ENCODE measurements around the gene EBF4. TPM values are rescaled to one million over a fixed set of nuclear protein-coding genes. Genes with fewer than 3 reads are reported as not detected.
A peak's percentile ranks its signal among the peaks of the same experiment; 100 is the strongest.

Gene EBF4
- total and polyA plus RNA-seq, 2 of the 8 experiments (the other 6 are each of a cell fraction or from before 2014, with no cell fraction given): 1.2 to 2.9 TPM

DNA sequence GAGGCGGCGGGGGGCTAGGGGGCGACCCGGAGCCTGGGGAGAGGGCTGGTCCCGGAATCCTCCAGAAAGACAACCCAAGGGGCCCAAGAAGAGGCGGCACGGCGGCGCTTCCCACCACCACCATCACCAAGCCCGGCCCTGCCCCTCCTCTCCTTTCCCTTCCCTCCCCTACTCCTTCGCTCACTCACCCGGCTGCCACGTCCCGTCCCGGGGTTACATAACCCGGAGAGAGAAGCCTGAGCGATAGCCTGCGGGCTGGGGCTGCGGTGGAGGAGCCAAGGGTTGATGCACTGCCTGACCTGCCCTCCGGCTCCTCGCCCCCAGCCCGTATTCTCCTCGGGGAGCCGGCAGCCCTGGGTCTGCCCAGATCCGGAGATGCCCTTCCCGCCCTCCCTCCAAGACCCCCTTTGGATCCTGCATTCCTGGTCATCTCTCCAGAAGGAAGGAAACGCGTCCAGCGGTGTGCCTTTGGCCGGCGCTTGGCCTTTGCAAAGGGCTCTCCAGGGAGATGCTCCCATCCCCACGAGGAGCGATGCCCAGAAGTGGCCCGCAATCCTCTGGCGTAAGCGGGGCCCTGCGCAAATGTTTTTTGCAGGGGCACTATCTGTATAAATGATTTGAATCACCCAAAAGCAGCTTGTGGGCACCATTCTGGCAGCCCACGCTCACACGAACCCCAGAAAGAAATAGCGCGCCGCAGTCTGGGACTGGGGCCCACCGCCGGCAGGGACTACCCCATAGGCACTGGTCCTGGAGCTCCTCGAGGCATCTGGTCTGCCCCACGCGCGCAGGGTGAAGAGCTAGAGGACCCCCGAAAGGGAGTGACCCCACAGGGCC lies 112.5 kb downstream of the EBF4 start:
- Histone ChIP-seq H3K23ac (ENCODE audit: insufficient read length) (no peak overlapping the region), H2BK12ac (ENCODE audit: low read depth, low read length) (no peak overlapping the region)
- POLR2A ChIA-PET (ENCODE audit: partially characterized antibody): interaction anchor here (1.9 kb wide), 1 partner anchor 149 kb away, joined by 6 read pairs; no protein-coding TSS in a partner anchor
- TF ChIP-seq KDM1A (IDR thresholded peaks at IDR 0.05; ENCODE audit: borderline replicate concordance, low read length): no peak
- TF ChIP-seq KDM4A (IDR thresholded peaks at IDR 0.05; ENCODE audit: low read depth, low read length, severe bottlenecking): peak; percentile 27
- no peak for TF ChIP-seq TEAD4 (IDR thresholded peaks at IDR 0.05; ENCODE audit: low read depth, low read length)
- TF ChIP-seq, protein P1, sequence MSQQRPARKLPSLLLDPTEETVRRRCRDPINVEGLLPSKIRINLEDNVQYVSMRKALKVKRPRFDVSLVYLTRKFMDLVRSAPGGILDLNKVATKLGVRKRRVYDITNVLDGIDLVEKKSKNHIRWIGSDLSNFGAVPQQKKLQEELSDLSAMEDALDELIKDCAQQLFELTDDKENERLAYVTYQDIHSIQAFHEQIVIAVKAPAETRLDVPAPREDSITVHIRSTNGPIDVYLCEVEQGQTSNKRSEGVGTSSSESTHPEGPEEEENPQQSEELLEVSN (IDR thresholded peaks at IDR 0.05): peak; percentile 19; the same call in 1 of the 2 replicates
- peak; percentile 89 for TF ChIP-seq EZH2 (IDR thresholded peaks at IDR 0.05; ENCODE audit: low read depth, low read length, severe bottlenecking)
- TF ChIP-seq SIRT6 (IDR thresholded peaks at IDR 0.05; ENCODE audit: low read length): no peak
- TF ChIP-seq CHD2 (IDR thresholded peaks at IDR 0.05; ENCODE audit: low read length): no peak
- no peak for TF ChIP-seq TBP (IDR thresholded peaks at IDR 0.05; ENCODE audit: low read depth, low read length)
- peak; percentile 84 for TF ChIP-seq SUZ12 (IDR thresholded peaks at IDR 0.05; ENCODE audit: low read length)
- peak; percentile 35 for TF ChIP-seq RNF2 (IDR thresholded peaks at IDR 0.05; ENCODE audit: borderline replicate concordance, low read depth, low read length, missing control alignments, poor library complexity, severe bottlenecking)

More for the DNA sequence above, 112.5 kb downstream of the EBF4 start:
- Histone ChIP-seq H3K4me3 (ENCODE audit: extremely low read depth in 1 of 4, insufficient read depth in 2 of 4, low read depth in 3 of 4, low read length in 4 of 4) (peak overlapping the region; percentile 19 to 52 (median 24); a peak in 5 of 8 replicates), H2BK120ac (replicated peaks; ENCODE audit: low read depth, low read length) (no peak overlapping the region), H3K36me3 (ENCODE audit: control insufficient read depth in 2 of 4, insufficient read depth in 4 of 4, low read length in 3 of 4) (no peaks in the 10 kb centered on the region), H3K9me3 (ENCODE audit: insufficient read depth in 2 of 2, low read depth in 1 of 2, low read length in 1 of 2) (no peaks in the 10 kb centered on the region), H4K5ac (ENCODE audit: insufficient read length, low read depth, low read length) (no peak overlapping the region), H2AK5ac (ENCODE audit: low read depth, low read length) (no peak overlapping the region), H2AFZ (ENCODE audit: low read length) (peak overlapping the region; percentile 55; the same call in 1 of the 2 replicates), H3K79me2 (ENCODE audit: control insufficient read depth in 1 of 2, insufficient read depth in 2 of 2, low read length in 2 of 2) (no peaks in the 10 kb centered on the region), H2BK15ac (ENCODE audit: low read length) (no peak overlapping the region), H3K14ac (ENCODE audit: insufficient read length) (no peak overlapping the region), H2BK20ac (ENCODE audit: low read length) (no peak overlapping the region), H3K56ac (replicated peaks; ENCODE audit: insufficient read length, low read depth, low read length) (no peak overlapping the region), H4K91ac (replicated peaks; ENCODE audit: insufficient read length, low read length) (no peak overlapping the region), H3K27me3 (replicated peaks in 1 of 4; ENCODE audit: control insufficient read depth in 3 of 4, extremely low read depth in 1 of 4, insufficient read depth in 3 of 4, low read length in 3 of 4) (peaks cover 41 to 71% (median 65%) of the 10 kb centered on the region in 4 experiments), H3K79me1 (ENCODE audit: low read depth, low read length) (no peaks in the 10 kb centered on the region; the same call in 1 of the 2 replicates), H3K9ac (replicated peaks in 1 of 4; ENCODE audit: extremely low read depth in 1 of 4, low read depth in 3 of 4, low read length in 3 of 4) (no peak overlapping the region), H3K27ac (ENCODE audit: low read depth, low read length) (no peak overlapping the region), H2BK5ac (ENCODE audit: low read depth, low read length) (no peak overlapping the region), H3K4ac (replicated peaks; ENCODE audit: insufficient read length, low read depth, low read length) (no peak overlapping the region), H3K4me1 (replicated peaks in 1 of 4; ENCODE audit: control insufficient read depth in 3 of 4, insufficient read depth in 4 of 4, low read length in 3 of 4) (peaks cover 0 to 19% (median 11%) of the 10 kb centered on the region in 4 experiments; a peak in 6 of 7 replicates), H3K18ac (ENCODE audit: extremely low read depth, low read length) (no peak overlapping the region), H4K20me1 (replicated peaks in 1 of 2; ENCODE audit: control insufficient read depth in 1 of 2, insufficient read depth in 2 of 2, low read length in 2 of 2) (peaks cover 0 to 2% of the 10 kb centered on the region in 2 experiments), H4K8ac (ENCODE audit: extremely low read depth, insufficient read depth, low read length) (no peak overlapping the region; the same call in 1 of the 2 replicates), H3K23me2 (ENCODE audit: low read depth, low read length) (peaks cover 13% of the 10 kb centered on the region), H3K4me2 (ENCODE audit: insufficient read depth in 1 of 2, low read depth in 2 of 2, low read length in 2 of 2) (peak overlapping the region; percentile 78 to 79)
- CTCF ChIA-PET (ENCODE audit: partially characterized antibody): interaction anchor here (0.6 to 2.0 kb wide), 4 partner anchors 12 to 48 kb away, joined by 3 to 8 read pairs (median 3); partner anchors contain the start of gene TMEM239
- DNase-seq (ENCODE audit: low read depth in 1 of 2, low spot score in 2 of 2) (peak in 1 of 2 experiments; percentile 72), FAIRE-seq (no peak)
- 16% methylated on average over 26 of the region's 49 CpGs; no CpG with 5 or more reads in 1 of the 2 experiments for WGBS, 2 experiments (ENCODE audit: extremely low coverage in 1 of 2, insufficient coverage in 1 of 2, insufficient read length in 1 of 2, insufficient replicate concordance in 2 of 2, low coverage in 1 of 2, low lambda C conversion rate in 2 of 2, missing lambda C conversion rate in 1 of 2)

Measured in H1 (cell line).